GM18907 (cell line): ENCODE data around the gene NDNF.

Experiments used
- ATAC-seq: cut with Tn5 transposase; IDR thresholded peaks from one replicate; pipeline ENCODE4 v1.9.1; 2021; ENCODE audit warnings: mild to moderate bottlenecking, moderate library complexity; ENCODE audit not compliant: unreplicated experiment

Gene NDNF

GRCh38 chr4:121071640-121072223, 603 bp downstream of the NDNF start:
- no peak for ATAC-seq

- ATAC-seq = no peak
Observed at GRCh38 chr4:121070696-121071639, 1.4 kb downstream of the NDNF start.

- no peak for ATAC-seq
Observed at GRCh38 chr4:121070274-121070673, 2.1 kb downstream of the NDNF start.

GRCh38 chr4:121069430-121069829, 2.9 kb downstream of the NDNF start:
- ATAC-seq = no peak

GRCh38 chr4:121064482-121064881, 7.9 kb downstream of the NDNF start:
- no peak for ATAC-seq

- no peak for ATAC-seq
Observed at GRCh38 chr4:121062521-121062920, 9.8 kb downstream of the NDNF start.

GRCh38 chr4:121061861-121062260, 10.5 kb downstream of the NDNF start:
- ATAC-seq = no peak

- no peak for ATAC-seq
Observed at GRCh38 chr4:121061215-121061614, 11.1 kb downstream of the NDNF start.

GRCh38 chr4:121057466-121057922, 14.8 kb downstream of the NDNF start:
- ATAC-seq = no peak

- ATAC-seq = no peak
Observed at GRCh38 chr4:121056066-121056465, 16.3 kb downstream of the NDNF start.

- no peak for ATAC-seq
Observed at GRCh38 chr4:121054373-121054772, 18.0 kb downstream of the NDNF start.

GRCh38 chr4:121053601-121054143, 18.7 kb downstream of the NDNF start:
- ATAC-seq = no peak

- ATAC-seq = no peak
Observed at GRCh38 chr4:121050300-121050699, 22.0 kb downstream of the NDNF start.

- no peak for ATAC-seq
Observed at GRCh38 chr4:121049072-121049599, 23.2 kb downstream of the NDNF start.

- ATAC-seq = no peak
Observed at GRCh38 chr4:121048165-121048564, 24.2 kb downstream of the NDNF start.

GRCh38 chr4:121041307-121042090, 30.8 kb downstream of the NDNF start:
- peak; percentile 100 for ATAC-seq

GRCh38 chr4:121034017-121034416, 38.3 kb downstream of the NDNF start:
- no peak for ATAC-seq

- ATAC-seq = no peak
Observed at GRCh38 chr4:121030711-121031110, 41.6 kb downstream of the NDNF start.

GRCh38 chr4:121030131-121030530, 42.2 kb downstream of the NDNF start:
- no peak for ATAC-seq

GRCh38 chr4:121026034-121026433, 46.3 kb downstream of the NDNF start:
- ATAC-seq = no peak

GRCh38 chr4:121025540-121025939, 46.8 kb downstream of the NDNF start:
- no peak for ATAC-seq
